Astrocyte of the cerebellum (primary cell): ENCODE results near the gene DEAF1.

ENCODE experiments used
- DNase-seq: peaks from one replicate; pipeline ENCODE4 v3.0.0-alpha.2; 2011; ENCODE audit warnings: low read depth
- H3K4me3 ChIP-seq: 2 replicates; pipeline ENCODE4 v1.5.1; 2011; ENCODE audit warnings: mild to moderate bottlenecking, low read depth, low read length, moderate library complexity
- in situ Hi-C: cut with HindIII; loops from 2 replicates; pipeline ENCODE4 v1.10.0; 2017; ENCODE audit warnings: low sequenced_read_pairs
- TF ChIP-seq, protein P1 (sequence below): IDR thresholded peaks from 2 replicates; pipeline ENCODE4 v1.5.1; 2012; ENCODE audit warnings: low read length, low read depth, moderate library complexity, mild to moderate bottlenecking; ENCODE audit errors: missing control alignments

The DEAF1 gene

DNA sequence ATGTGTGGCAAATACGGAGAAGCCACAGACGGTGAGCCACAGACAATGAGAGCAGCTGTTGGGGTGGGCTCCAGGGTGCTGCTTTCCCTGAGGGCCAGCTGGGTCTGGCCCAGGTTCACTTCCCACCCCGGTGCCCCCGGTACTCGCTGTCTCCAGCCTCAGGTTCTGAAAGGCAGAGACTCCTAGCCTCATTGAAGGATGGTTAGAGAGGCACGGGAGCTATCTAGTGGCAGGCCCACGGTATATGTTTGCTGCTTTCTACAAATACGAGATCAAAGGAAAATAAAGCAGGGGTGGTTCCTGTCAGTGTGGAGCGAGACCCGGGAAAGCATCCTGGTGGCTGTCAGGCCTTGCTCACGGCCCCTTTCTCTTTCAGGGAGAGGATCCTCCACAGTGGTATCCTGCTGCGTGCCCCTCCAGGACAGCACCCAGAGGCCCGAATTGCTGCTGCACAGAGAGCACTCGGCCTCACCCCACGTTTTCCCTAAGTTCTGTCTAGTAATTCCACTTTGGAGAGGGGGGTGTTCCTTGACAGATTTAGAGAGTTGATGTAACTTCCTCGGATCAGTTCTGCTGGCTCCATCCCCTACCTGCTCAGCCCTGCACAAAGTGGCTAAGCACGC, 3.6 kb upstream of the DEAF1 start:
- no peak overlapping the region for H3K4me3 ChIP-seq
- in situ Hi-C loops: no loop called here
- DNase-seq: no peak
- TF ChIP-seq, protein P1, sequence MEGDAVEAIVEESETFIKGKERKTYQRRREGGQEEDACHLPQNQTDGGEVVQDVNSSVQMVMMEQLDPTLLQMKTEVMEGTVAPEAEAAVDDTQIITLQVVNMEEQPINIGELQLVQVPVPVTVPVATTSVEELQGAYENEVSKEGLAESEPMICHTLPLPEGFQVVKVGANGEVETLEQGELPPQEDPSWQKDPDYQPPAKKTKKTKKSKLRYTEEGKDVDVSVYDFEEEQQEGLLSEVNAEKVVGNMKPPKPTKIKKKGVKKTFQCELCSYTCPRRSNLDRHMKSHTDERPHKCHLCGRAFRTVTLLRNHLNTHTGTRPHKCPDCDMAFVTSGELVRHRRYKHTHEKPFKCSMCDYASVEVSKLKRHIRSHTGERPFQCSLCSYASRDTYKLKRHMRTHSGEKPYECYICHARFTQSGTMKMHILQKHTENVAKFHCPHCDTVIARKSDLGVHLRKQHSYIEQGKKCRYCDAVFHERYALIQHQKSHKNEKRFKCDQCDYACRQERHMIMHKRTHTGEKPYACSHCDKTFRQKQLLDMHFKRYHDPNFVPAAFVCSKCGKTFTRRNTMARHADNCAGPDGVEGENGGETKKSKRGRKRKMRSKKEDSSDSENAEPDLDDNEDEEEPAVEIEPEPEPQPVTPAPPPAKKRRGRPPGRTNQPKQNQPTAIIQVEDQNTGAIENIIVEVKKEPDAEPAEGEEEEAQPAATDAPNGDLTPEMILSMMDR: no peak

DNA sequence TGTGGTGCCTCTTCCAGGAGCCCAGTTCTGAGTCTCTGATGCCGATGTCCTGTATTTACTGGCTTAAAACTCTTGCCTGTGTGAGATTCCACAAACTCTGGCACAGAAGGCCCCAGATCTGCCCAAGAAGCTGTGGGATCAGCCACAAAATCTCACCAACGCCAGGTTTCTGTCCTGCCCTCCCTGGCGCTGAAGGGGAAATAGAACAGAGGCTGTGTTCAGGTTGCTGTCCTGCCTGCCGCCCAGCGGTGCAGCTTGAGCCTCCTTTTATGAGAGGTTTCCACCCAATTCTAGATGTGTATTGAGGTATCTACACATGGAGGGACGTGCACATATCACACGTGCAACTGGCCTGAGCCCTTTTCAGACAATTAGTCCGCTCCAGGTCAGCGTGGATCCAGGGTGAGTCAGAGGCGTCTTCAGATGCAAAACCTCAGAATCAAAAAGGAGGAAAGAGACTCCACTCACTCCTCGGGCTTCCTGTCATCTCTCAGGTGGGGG, 2.8 kb upstream of the DEAF1 start:
- in situ Hi-C loops: no loop called here
- TF ChIP-seq, protein P1: no peak
- H3K4me3 ChIP-seq: no peak overlapping the region
- DNase-seq: no peak

DNA sequence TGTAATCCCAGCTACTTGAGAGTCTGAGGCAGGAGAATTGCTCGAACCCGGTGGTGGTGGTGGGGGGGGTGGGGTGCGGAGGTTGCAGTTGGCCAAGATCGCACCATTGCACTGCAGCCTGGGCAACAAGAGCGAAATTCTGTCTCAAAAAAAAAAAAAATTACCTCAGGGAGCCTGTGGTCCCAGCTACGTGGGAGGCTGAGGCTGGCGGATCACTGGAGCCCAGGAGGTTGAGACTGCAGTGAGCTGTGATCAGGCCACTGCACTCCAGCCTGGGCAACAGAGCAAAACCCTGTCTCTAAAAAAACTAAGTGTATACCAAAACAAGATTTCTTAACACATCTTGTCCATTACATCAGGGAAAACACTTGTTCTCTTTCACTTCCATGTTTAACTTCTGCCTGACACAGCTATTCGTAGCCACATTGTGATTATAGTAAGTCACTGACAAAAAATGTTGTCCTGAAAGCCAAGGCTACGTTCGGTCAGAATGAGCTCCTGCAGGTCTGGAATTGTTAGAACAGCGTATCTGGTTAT, 2.0 kb upstream of the DEAF1 start:
- no peak overlapping the region for H3K4me3 ChIP-seq
- TF ChIP-seq, protein P1: no peak
- in situ Hi-C loops: no loop called here
- peak; percentile 75 for DNase-seq

DNA sequence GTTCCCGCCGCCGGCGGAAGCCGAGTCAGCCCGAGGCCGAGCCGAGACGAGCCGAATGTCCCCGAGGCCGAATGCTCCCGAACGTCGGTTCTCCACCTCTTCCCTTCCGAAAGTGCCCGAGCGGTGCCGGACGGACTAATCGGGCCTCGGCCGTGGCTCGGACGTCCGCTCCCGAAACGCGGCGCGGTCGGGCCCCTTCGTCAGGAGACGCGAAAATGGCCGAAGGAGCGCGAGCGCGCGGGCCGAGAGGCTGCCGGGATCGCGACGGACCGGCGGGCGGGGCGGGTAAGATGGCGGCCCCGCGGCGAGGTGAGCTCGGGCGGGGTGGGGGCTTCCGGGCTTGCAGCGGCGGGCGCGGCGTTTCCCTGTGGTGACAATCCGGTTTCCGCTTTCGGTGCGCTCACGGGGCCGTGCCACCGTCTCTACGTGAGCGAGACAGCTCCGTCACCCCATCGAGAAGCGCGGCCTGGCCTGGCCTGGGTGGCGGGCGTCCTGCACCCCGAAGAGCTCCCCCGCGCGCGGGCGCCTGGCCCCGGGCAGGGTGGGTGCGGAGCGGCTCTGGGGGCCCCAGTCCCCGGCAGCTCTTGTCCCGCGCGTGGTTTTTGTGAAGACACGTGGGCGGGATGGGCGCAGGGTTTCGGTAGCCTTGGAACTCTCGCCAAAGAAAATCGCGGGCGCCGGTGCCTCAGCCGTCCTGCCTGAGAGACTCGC, 671 bp upstream of the DEAF1 start, which contains the start of gene TMEM80:
TSS of gene TMEM80 (plus strand) at position 279 of the 711 bp plus-strand sequence. CDS start at position 291, 12 bp downstream.
- TF ChIP-seq, protein P1: no peak
- DNase-seq: peak; percentile 95
- in situ Hi-C loops: no loop called here
- peak within 1 kb of the TSS; percentile 92 for H3K4me3 ChIP-seq

DNA sequence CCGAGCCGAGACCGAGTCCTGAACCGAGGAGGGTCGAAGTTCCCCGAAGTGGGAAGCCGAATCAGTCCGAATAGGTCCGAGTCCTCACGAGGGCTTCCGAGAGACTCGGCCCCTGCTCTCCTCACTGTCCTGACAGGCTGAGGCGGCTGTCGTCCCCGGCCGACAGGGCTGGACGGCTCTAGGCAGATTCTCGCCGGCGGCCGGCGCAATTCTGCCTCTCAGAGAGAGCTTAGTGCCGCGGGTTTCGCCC, 191 bp upstream of the DEAF1 start:
- in situ Hi-C loops: no loop called here
- no peak for DNase-seq
- H3K4me3 ChIP-seq: peak overlapping the region; percentile 92
- TF ChIP-seq, protein P1: no peak

DNA sequence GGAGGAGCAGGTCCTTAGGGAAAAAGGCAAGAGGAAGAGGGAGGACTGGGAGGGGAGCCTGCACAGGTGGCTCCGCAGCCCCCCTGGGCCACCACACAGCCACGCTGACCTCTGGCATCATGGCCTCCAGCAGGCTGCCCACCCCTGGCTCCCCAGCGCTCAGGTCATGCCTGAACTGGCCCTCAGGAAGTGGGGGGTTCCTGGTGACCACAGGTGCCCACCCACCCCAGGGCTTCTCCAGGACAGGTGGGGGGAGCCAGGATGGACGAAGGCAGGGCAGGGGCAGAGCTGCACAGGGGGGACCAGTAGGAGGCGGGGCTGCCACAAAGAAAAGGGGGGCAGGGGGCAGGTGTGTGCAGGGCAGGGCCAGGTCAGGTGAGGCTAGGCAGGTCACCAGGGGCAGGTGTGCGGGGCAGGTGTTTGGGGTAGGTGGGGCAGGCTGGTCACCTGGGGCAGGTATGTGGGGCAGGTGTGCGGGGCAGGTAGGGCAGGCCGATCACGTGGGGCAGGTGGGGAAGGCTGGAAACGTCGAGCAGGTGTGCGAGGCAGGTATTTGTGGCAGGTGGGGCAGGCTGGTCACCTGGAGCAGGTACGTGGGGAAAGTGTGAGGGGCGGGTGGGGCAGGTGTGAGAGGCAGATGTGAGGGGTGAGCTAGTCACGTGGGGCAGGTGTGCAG, 997 bp downstream of the DEAF1 start:
- in situ Hi-C loops: no loop called here
- H3K4me3 ChIP-seq: peak overlapping the region; percentile 92
- no peak for DNase-seq
- TF ChIP-seq, protein P1: no peak
